IPS-NIHi7 (cell line): ENCODE measurements around the gene SDK1.

Experiments
- DNase-seq: peaks from one replicate; pipeline ENCODE4 v3.0.0; 2012; ENCODE audit warnings: mixed read lengths; ENCODE audit errors: extremely low spot score

Gene SDK1

GRCh38 chr7:3412871-3413270, 111.8 kb downstream of the SDK1 start:
- no peak for DNase-seq

- no peak for DNase-seq
These were observed 114.8 kb downstream of the SDK1 start for GRCh38 chr7:3415861-3416312.

GRCh38 chr7:3416453-3416852, 115.4 kb downstream of the SDK1 start:
- DNase-seq: no peak

GRCh38 chr7:3425087-3425486, 124.0 kb downstream of the SDK1 start:
- DNase-seq: no peak

- DNase-seq: no peak
These were observed 125.0 kb downstream of the SDK1 start for GRCh38 chr7:3426064-3426463.

GRCh38 chr7:3427957-3428356, 126.9 kb downstream of the SDK1 start:
- DNase-seq: no peak

- DNase-seq: no peak
These were observed 128.9 kb downstream of the SDK1 start for GRCh38 chr7:3429981-3430380.

- peak; percentile 62 for DNase-seq
These were observed 129.5 kb downstream of the SDK1 start for GRCh38 chr7:3430588-3430987.

- DNase-seq: no peak
These were observed 130.3 kb downstream of the SDK1 start for GRCh38 chr7:3431306-3431705.

GRCh38 chr7:3432911-3433310, 131.9 kb downstream of the SDK1 start:
- no peak for DNase-seq

GRCh38 chr7:3434611-3435010, 133.6 kb downstream of the SDK1 start:
- no peak for DNase-seq

GRCh38 chr7:3436112-3436511, 135.1 kb downstream of the SDK1 start:
- DNase-seq: no peak

- DNase-seq: no peak
These were observed 135.7 kb downstream of the SDK1 start for GRCh38 chr7:3436746-3437145.

- DNase-seq: no peak
These were observed 136.4 kb downstream of the SDK1 start for GRCh38 chr7:3437467-3437866.

GRCh38 chr7:3438352-3438751, 137.3 kb downstream of the SDK1 start:
- no peak for DNase-seq

- DNase-seq: no peak
These were observed 138.4 kb downstream of the SDK1 start for GRCh38 chr7:3439333-3440030.

- DNase-seq: no peak
These were observed 139.5 kb downstream of the SDK1 start for GRCh38 chr7:3440509-3440908.

GRCh38 chr7:3443716-3444115, 142.7 kb downstream of the SDK1 start:
- DNase-seq: no peak

GRCh38 chr7:3446786-3447185, 145.7 kb downstream of the SDK1 start:
- DNase-seq: no peak

- no peak for DNase-seq
These were observed 150.6 kb downstream of the SDK1 start for GRCh38 chr7:3451701-3452100.

- peak; percentile 26 for DNase-seq
These were observed 152.3 kb downstream of the SDK1 start for GRCh38 chr7:3453398-3453797.

- DNase-seq: no peak
These were observed 154.9 kb downstream of the SDK1 start for GRCh38 chr7:3455806-3456595.

- DNase-seq: no peak
These were observed 158.1 kb downstream of the SDK1 start for GRCh38 chr7:3459111-3459510.
